Measurements from ENCODE around the gene FER. TPM values are rescaled to one million over a fixed set of nuclear protein-coding genes. Genes with fewer than 3 reads are reported as not detected.

The FER gene
- total and polyA plus RNA-seq, 2 of the 13 experiments (the other 11 are each of a cell fraction or from before 2014, with no cell fraction given): 7.9 to 29.0 TPM

GRCh38 chr5:108797396-108797795 is 49.7 kb downstream of the FER start:
- Histone ChIP-seq H3K9ac (ENCODE audit: insufficient read depth, low read depth, low read length) (no peak overlapping the region), H2AFZ (ENCODE audit: low read length) (no peak overlapping the region), H3K9me3 (ENCODE audit: low read length) (no peaks in the 10 kb centered on the region), H3K4me2 (ENCODE audit: low read depth, low read length) (no peak overlapping the region), H3K36me3 (replicated peaks in 1 of 2; ENCODE audit: control insufficient read depth in 1 of 2, insufficient read depth in 2 of 2, low read length in 2 of 2) (no peaks in the 10 kb centered on the region), H3K27ac (ENCODE audit: extremely low read length, insufficient read depth, low read length) (no peak overlapping the region), H3K4me3 (replicated peaks in 1 of 3; ENCODE audit: insufficient read depth in 1 of 3, low read depth in 2 of 3, low read length in 3 of 3) (no peak overlapping the region), H3K79me2 (ENCODE audit: insufficient read depth, low read length) (no peaks in the 10 kb centered on the region), H3K27me3 (ENCODE audit: control insufficient read depth in 1 of 2, insufficient read depth in 2 of 2, low read length in 2 of 2) (no peaks in the 10 kb centered on the region), H3K4me1 (ENCODE audit: insufficient read depth, low read length) (no peaks in the 10 kb centered on the region), H4K20me1 (ENCODE audit: insufficient read depth, low read length) (no peaks in the 10 kb centered on the region)
- 73% methylated on average over 2 of the region's 2 CpGs for WGBS (ENCODE audit: low lambda C conversion rate)
- BruUV-seq (replicated peaks): no TSS peak
- ATAC-seq: no peak
- CTCF ChIA-PET (ENCODE audit: low intra/inter-chr PET ratio, low total read pairs): no interaction called here
- POLR2A ChIA-PET: no interaction called here
- in situ Hi-C loops (cut with HindIII; ENCODE audit: extremely low pct_ligation_motif_present, low pct_unique_long_range_greater_than_20kb) (no loop called here), intact Hi-C loops (cut with micrococcal nuclease; ENCODE audit: unreplicated experiment) (no loop called here)
- DNase-seq (ENCODE audit: low spot score): no peak
- no peak for TF ChIP-seq ZNF317 (CRISPR knock-in tag; IDR thresholded peaks at IDR 0.05)
- no peak for TF ChIP-seq TRIM24 (CRISPR knock-in tag; IDR thresholded peaks at IDR 0.05)
- TF ChIP-seq SCMH1 (CRISPR knock-in tag; IDR thresholded peaks at IDR 0.05; ENCODE audit: borderline replicate concordance): no peak
- TF ChIP-seq SP140L (CRISPR knock-in tag; IDR thresholded peaks at IDR 0.05; ENCODE audit: borderline replicate concordance): no peak
- no peak for TF ChIP-seq KLF15 (CRISPR knock-in tag; IDR thresholded peaks at IDR 0.05; ENCODE audit: borderline replicate concordance)
- TF ChIP-seq ZBTB8A (CRISPR knock-in tag; IDR thresholded peaks at IDR 0.05; ENCODE audit: borderline replicate concordance, low read depth): no peak
- TF ChIP-seq, protein P1, sequence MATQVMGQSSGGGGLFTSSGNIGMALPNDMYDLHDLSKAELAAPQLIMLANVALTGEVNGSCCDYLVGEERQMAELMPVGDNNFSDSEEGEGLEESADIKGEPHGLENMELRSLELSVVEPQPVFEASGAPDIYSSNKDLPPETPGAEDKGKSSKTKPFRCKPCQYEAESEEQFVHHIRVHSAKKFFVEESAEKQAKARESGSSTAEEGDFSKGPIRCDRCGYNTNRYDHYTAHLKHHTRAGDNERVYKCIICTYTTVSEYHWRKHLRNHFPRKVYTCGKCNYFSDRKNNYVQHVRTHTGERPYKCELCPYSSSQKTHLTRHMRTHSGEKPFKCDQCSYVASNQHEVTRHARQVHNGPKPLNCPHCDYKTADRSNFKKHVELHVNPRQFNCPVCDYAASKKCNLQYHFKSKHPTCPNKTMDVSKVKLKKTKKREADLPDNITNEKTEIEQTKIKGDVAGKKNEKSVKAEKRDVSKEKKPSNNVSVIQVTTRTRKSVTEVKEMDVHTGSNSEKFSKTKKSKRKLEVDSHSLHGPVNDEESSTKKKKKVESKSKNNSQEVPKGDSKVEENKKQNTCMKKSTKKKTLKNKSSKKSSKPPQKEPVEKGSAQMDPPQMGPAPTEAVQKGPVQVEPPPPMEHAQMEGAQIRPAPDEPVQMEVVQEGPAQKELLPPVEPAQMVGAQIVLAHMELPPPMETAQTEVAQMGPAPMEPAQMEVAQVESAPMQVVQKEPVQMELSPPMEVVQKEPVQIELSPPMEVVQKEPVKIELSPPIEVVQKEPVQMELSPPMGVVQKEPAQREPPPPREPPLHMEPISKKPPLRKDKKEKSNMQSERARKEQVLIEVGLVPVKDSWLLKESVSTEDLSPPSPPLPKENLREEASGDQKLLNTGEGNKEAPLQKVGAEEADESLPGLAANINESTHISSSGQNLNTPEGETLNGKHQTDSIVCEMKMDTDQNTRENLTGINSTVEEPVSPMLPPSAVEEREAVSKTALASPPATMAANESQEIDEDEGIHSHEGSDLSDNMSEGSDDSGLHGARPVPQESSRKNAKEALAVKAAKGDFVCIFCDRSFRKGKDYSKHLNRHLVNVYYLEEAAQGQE (IDR thresholded peaks at IDR 0.05; ENCODE audit: borderline replicate concordance in 1 of 2, low read depth in 1 of 2, low read length in 2 of 2): no peak
- TF ChIP-seq HNF1B (CRISPR knock-in tag; IDR thresholded peaks at IDR 0.05): no peak
- no peak for TF ChIP-seq ZNF781 (CRISPR knock-in tag; IDR thresholded peaks at IDR 0.05; ENCODE audit: borderline replicate concordance, not compliant biosample characterization)
- no peak for TF ChIP-seq ZNF333 (CRISPR knock-in tag; IDR thresholded peaks at IDR 0.05; ENCODE audit: borderline replicate concordance)
- no peak for TF ChIP-seq SIN3A (IDR thresholded peaks at IDR 0.05; ENCODE audit: borderline replicate concordance, low read depth, low read length)
- TF ChIP-seq MEF2D (CRISPR knock-in tag; IDR thresholded peaks at IDR 0.05): no peak
- TF ChIP-seq, protein P2, sequence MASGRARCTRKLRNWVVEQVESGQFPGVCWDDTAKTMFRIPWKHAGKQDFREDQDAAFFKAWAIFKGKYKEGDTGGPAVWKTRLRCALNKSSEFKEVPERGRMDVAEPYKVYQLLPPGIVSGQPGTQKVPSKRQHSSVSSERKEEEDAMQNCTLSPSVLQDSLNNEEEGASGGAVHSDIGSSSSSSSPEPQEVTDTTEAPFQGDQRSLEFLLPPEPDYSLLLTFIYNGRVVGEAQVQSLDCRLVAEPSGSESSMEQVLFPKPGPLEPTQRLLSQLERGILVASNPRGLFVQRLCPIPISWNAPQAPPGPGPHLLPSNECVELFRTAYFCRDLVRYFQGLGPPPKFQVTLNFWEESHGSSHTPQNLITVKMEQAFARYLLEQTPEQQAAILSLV (CRISPR knock-in tag; IDR thresholded peaks at IDR 0.05; ENCODE audit: borderline replicate concordance): no peak
- no peak for TF ChIP-seq ZNF879 (CRISPR knock-in tag; IDR thresholded peaks at IDR 0.05)
- TF ChIP-seq NR2C2 (CRISPR knock-in tag; IDR thresholded peaks at IDR 0.05; ENCODE audit: borderline replicate concordance): no peak
- no peak for TF ChIP-seq HDAC6 (IDR thresholded peaks at IDR 0.05; ENCODE audit: low read depth, low read length)
- no peak for TF ChIP-seq ZNF562 (CRISPR knock-in tag; IDR thresholded peaks at IDR 0.05; ENCODE audit: borderline replicate concordance)
- TF ChIP-seq NR3C1 (CRISPR knock-in tag; IDR thresholded peaks at IDR 0.05): no peak
- FAIRE-seq: no peak

Measured in HepG2 (cell line).